CD4-positive, alpha-beta T cell (primary cell): ENCODE results near the gene PRKG1. TPM values are rescaled to one million over a fixed set of nuclear protein-coding genes. Genes with fewer than 3 reads are reported as not detected.

Experiments
- ATAC-seq: fragments of 200-7000 bp; cut with Tn5 transposase; one replicate; pipeline ENCODE4 v1.10.0; 2022; ENCODE audit warnings: mild to moderate bottlenecking; ENCODE audit not compliant: poor library complexity
- CTCF ChIA-PET: fragments of 350-600 bp; sonication (Branson Sonifier 250); formaldehyde crosslinking; loops from one replicate; lab custom pipeline; 2021; ENCODE audit warnings: antibody characterized with exemption, inconsistent platforms; lab: Charles Lee
- POLR2A ChIA-PET: fragments of 350-600 bp; sonication (Branson Sonifier 250); formaldehyde crosslinking; loops from one replicate; lab custom pipeline; 2021; ENCODE audit warnings: antibody characterized with exemption, inconsistent platforms; lab: Charles Lee
- DNase-seq, 14 experiments: peaks; one replicate each; pipeline ENCODE4 v3.0.0-alpha.2; 2013 to 2020; ENCODE audit warnings: mixed read lengths in 2 of 14
- H3K27ac ChIP-seq, 2 donors: one replicate each; pipeline versions ENCODE4 v1.5.1 to v1.7.0; 2013; ENCODE audit warnings: low read length in 2 of 2, low read depth in 1 of 2, mild to moderate bottlenecking in 1 of 2
- H3K27me3 ChIP-seq, 2 experiments: 1 replicate in 1 of 2; 2 replicates in 1 of 2; pipeline versions ENCODE4 v1.6.1 to v1.7.0; 2013; ENCODE audit warnings: low read length in 2 of 2, control low read depth in 1 of 2, mild to moderate bottlenecking in 1 of 2, moderate library complexity in 1 of 2; ENCODE audit not compliant: insufficient read depth in 2 of 2, control insufficient read depth in 1 of 2
- H3K36me3 ChIP-seq: one replicate; pipeline ENCODE4 v1.6.1; 2013; ENCODE audit warnings: low read length, control low read depth; ENCODE audit not compliant: insufficient read depth
- H3K4me1 ChIP-seq: one replicate; pipeline ENCODE4 v1.6.1; 2013; ENCODE audit warnings: low read length, control low read depth; ENCODE audit not compliant: insufficient read depth
- H3K4me3 ChIP-seq: one replicate; pipeline ENCODE4 v1.5.1; 2013; ENCODE audit warnings: mild to moderate bottlenecking, low read length, moderate library complexity
- H3K9me3 ChIP-seq, 2 experiments: 1 replicate in 1 of 2; 2 replicates in 1 of 2; pipeline versions ENCODE4 v1.6.1 to v1.7.0; 2013; ENCODE audit warnings: low read length in 2 of 2, mild to moderate bottlenecking in 2 of 2, control low read depth in 1 of 2, moderate library complexity in 1 of 2; ENCODE audit not compliant: control insufficient read depth in 1 of 2, insufficient read depth in 1 of 2
- H3K27ac Mint-ChIP-seq: one replicate; pipeline ENCODE4 v1.8.0; 2020; ENCODE audit warnings: mixed read lengths
- H3K27me3 Mint-ChIP-seq: one replicate; pipeline ENCODE4 v1.8.0; 2021; ENCODE audit warnings: mixed read lengths
- H3K36me3 Mint-ChIP-seq: one replicate; pipeline ENCODE4 v1.8.0; 2021; ENCODE audit warnings: low read depth, mixed read lengths
- H3K4me1 Mint-ChIP-seq: one replicate; pipeline ENCODE4 v1.8.0; 2021; ENCODE audit warnings: low read depth, mixed read lengths
- H3K4me3 Mint-ChIP-seq: one replicate; pipeline ENCODE4 v1.8.0; 2020; ENCODE audit warnings: mild to moderate bottlenecking, mixed read lengths
- H3K9me3 Mint-ChIP-seq: one replicate; pipeline ENCODE4 v1.8.0; 2020; ENCODE audit warnings: mixed read lengths
- intact Hi-C, 2 experiments: fragments of 100-400 bp; cut with DNase I in 1 of 2; cut with micrococcal nuclease in 1 of 2; formaldehyde crosslinking; loops; one replicate each; pipeline versions ENCODE4 v1.15.1 to v1.9.0; 2023 to 2025; cut with DNase I, micrococcal nuclease
- total RNA-seq, 174 experiments: library from RNA in 2 of 174; stranded (reverse) in 2 of 174; gene quantifications; one replicate each; pipeline ENCODE4 v1.2.3 and lab custom pipeline; 2021 to 2026
- TF ChIP-seq, protein P1 (sequence below): fragments of 200-600 bp; IDR thresholded peaks from one replicate; pipeline ENCODE4 v1.8.0; 2022; ENCODE audit warnings: antibody characterized with exemption, mild to moderate bottlenecking

The PRKG1 gene
- total RNA-seq, 2 experiments from 2014 or later, result 0.31 TPM; not detected in 1

DNA sequence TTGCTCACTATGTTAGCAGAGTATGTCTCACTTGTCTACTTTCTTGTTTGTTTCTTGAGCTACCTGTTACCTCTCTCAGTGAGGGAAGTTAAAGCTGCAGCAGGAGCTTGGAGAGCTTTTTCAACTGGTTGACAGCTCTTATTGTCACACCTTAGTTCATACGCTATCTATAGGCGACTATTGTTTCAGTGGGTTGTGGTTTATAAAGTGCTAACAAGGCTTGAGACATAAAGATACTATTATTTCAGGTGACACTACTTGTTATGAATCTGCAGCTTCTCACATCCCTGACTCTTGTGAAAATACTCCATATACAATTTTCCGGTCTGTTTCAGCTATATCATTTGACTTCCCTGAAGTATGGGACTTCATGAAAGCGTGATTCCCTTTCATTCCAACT lies 457.8 kb downstream of the PRKG1 start:
- intact Hi-C loops, result no loop called here
- no peaks in the 10 kb centered on the region for H3K9me3 ChIP-seq
- Mint-ChIP-seq H3K4me1 (no peaks in the 10 kb centered on the region), H3K4me3 (no peak overlapping the region), H3K36me3 (no peaks in the 10 kb centered on the region), H3K27me3 (no peaks in the 10 kb centered on the region), H3K9me3 (no peaks in the 10 kb centered on the region), H3K27ac (no peak overlapping the region)
- CTCF ChIA-PET, result interaction anchor here (0.7 kb wide), 1 partner anchor 1698 kb away, joined by 7 read pairs; no protein-coding TSS in a partner anchor
- H3K27ac ChIP-seq, result no peak overlapping the region
- H3K4me1 ChIP-seq, result no peaks in the 10 kb centered on the region
- TF ChIP-seq, protein P1, sequence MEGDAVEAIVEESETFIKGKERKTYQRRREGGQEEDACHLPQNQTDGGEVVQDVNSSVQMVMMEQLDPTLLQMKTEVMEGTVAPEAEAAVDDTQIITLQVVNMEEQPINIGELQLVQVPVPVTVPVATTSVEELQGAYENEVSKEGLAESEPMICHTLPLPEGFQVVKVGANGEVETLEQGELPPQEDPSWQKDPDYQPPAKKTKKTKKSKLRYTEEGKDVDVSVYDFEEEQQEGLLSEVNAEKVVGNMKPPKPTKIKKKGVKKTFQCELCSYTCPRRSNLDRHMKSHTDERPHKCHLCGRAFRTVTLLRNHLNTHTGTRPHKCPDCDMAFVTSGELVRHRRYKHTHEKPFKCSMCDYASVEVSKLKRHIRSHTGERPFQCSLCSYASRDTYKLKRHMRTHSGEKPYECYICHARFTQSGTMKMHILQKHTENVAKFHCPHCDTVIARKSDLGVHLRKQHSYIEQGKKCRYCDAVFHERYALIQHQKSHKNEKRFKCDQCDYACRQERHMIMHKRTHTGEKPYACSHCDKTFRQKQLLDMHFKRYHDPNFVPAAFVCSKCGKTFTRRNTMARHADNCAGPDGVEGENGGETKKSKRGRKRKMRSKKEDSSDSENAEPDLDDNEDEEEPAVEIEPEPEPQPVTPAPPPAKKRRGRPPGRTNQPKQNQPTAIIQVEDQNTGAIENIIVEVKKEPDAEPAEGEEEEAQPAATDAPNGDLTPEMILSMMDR, result no peak
- no peak overlapping the region for H3K4me3 ChIP-seq
- H3K27me3 ChIP-seq, result no peaks in the 10 kb centered on the region
- POLR2A ChIA-PET, result interaction anchor here (0.6 kb wide), 1 partner anchor 44 kb away, joined by 4 read pairs; no protein-coding TSS in a partner anchor
- DNase-seq, result no peak
- ATAC-seq, result no peak
- H3K36me3 ChIP-seq, result no peaks in the 10 kb centered on the region

- no peak for ATAC-seq
- Histone ChIP-seq H3K36me3 (no peaks in the 10 kb centered on the region), H3K9me3 (no peaks in the 10 kb centered on the region), H3K4me1 (no peaks in the 10 kb centered on the region), H3K27ac (no peak overlapping the region), H3K27me3 (no peaks in the 10 kb centered on the region), H3K4me3 (no peak overlapping the region)
- H3K4me3 Mint-ChIP-seq, result no peak overlapping the region
- intact Hi-C loops, result no loop called here
- H3K27me3 Mint-ChIP-seq, result no peaks in the 10 kb centered on the region
- no peaks in the 10 kb centered on the region for H3K36me3 Mint-ChIP-seq
- no peak overlapping the region for H3K27ac Mint-ChIP-seq
- no peaks in the 10 kb centered on the region for H3K9me3 Mint-ChIP-seq
- TF ChIP-seq, protein P1, result no peak
- no peak for DNase-seq
- ChIA-PET CTCF (no interaction called here), POLR2A (no interaction called here)
- H3K4me1 Mint-ChIP-seq, result no peaks in the 10 kb centered on the region
These were observed 468.6 kb downstream of the PRKG1 start for GRCh38 chr10:51542853-51543252.

DNA sequence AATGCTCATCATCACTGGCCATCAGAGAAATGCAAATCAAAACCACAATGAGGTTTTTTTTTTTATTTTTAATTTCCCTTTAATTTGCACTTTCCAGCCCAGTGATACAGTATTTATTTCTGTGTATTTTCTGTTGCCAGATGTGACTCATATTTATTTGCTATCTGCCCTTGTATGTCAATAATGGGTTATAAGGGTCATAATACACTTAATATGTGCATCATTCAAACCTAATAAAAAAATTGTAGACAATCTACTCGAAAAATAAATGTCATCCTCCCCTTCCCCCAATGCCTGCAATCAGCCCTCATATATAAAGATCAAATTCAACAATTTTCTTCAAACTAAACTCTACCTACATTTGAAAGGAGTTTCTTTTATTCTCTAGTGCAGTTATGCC lies 470.6 kb downstream of the PRKG1 start:
- ATAC-seq, result no peak
- H3K27me3 Mint-ChIP-seq, result no peaks in the 10 kb centered on the region
- Histone ChIP-seq H3K4me3 (no peak overlapping the region), H3K36me3 (no peaks in the 10 kb centered on the region), H3K4me1 (no peaks in the 10 kb centered on the region), H3K27me3 (no peaks in the 10 kb centered on the region), H3K9me3 (no peaks in the 10 kb centered on the region), H3K27ac (no peak overlapping the region)
- TF ChIP-seq, protein P1, result no peak
- ChIA-PET POLR2A (no interaction called here), CTCF (no interaction called here)
- H3K27ac Mint-ChIP-seq, result no peak overlapping the region
- DNase-seq, result no peak
- intact Hi-C loops, result no loop called here
- H3K4me3 Mint-ChIP-seq, result no peak overlapping the region
- no peaks in the 10 kb centered on the region for H3K36me3 Mint-ChIP-seq
- H3K9me3 Mint-ChIP-seq, result no peaks in the 10 kb centered on the region
- H3K4me1 Mint-ChIP-seq, result no peaks in the 10 kb centered on the region
